KBM-7 (cell line): ENCODE data around the gene CHD1.
"Not testable (repeated sequence)": the region's sequence is repeated elsewhere in the genome, so short reads cannot be mapped to it uniquely, and the experiment has no call there.

ENCODE experiments used
- DNase-seq: peaks from one replicate; pipeline ENCODE4 v3.0.0-alpha.2; 2015
- in situ Hi-C: fragments of 300-500 bp; cut with MboI; formaldehyde crosslinking; loops from 2 replicates; pipeline ENCODE4 v1.14.3; 2020; ENCODE audit warnings: low sequenced_read_pairs, low pct_unique_long_range_greater_than_20kb, mixed read lengths

The CHD1 gene

GRCh38 chr5:98928873-98929709 is at the start of gene CHD1:
TSS of gene CHD1 (minus strand) at chr5:98929007. CDS start at chr5:98926386, 2,621 bp downstream.
- peak; percentile 97 for DNase-seq
- in situ Hi-C loops = loop anchor here (10.0 kb wide), 1 partner anchor 106 kb away; no protein-coding TSS in a partner anchor

- no peak for DNase-seq
- in situ Hi-C loops = no loop called here
These were observed 49.7 kb upstream of the CHD1 start for GRCh38 chr5:98978528-98978927.

- in situ Hi-C loops = no loop called here
- no peak for DNase-seq
These were observed 48.9 kb upstream of the CHD1 start for GRCh38 chr5:98977723-98978122.

DNA sequence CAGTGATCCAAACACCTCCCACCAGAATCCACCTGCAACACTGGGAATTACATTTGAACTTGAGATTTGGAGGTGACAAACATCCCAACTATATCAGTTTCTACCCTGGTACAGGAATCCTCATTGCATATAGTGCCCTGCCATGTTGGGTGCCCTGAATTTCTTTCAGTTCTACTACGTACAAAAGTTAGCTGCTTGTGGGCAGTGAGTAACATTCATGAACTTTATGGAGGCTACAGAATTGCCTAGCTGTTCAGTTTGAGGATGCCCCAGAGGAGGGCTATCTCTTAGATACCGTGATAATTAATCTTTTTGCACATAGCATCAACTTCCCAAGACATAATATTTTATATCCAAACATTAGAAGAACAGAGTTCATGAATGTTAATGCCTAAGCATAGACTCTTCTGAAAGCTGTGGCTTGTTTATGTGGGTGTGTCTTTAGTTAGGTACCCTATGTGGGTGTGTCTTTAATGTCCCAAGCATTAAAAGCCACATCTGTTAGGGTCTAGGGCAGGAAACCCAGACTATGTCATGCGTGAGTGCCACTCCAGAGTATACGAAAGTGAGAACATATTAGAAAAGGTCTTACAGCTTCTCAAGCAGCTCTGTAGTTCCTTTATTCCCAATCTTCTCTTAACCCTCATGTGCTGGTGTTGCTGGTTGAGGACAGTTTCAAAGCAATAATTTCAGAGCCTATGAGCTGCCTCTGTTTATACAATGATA is 47.0 kb upstream of the CHD1 start:
- in situ Hi-C loops = no loop called here

DNA sequence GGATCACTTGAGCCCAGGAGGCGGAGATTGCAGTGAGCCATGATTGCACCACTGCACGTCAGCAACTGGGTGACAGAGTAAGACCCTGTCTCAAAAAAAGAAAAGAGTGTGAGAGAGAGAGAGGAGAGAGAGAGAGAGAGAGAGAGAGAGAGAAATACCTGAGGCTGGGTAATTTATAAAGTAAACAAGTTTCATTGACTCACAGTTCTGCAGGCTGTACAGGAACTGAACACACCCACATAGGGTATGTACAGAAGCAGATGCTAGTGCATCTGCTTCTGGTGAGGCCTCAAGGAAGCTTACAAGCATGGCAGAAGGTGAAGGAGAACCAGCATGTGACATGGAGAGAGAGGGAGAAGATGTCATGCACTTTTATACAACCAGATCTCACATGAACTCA is 46.4 kb upstream of the CHD1 start:
- no peak for DNase-seq

More for the DNA sequence above, 47.0 kb upstream of the CHD1 start:
- DNase-seq = no peak

DNA sequence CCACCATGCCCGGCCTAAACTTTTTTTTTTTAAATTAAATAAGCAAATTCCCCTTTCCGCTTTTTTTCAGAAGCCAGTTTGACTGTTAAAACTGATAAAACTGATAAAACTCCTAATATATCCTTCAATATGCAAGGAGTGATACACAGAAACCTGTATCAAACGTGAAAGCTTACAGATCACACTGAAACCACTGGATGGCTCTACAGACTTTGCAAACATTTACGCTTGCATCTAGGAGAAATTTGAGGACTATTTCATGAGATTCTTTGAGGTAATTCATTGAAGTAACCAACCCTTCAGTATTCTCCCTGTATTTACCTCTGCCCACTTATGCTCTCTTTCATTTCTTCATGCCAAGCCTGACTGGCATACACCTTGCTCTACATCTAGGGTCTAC is 40.6 kb upstream of the CHD1 start:
- no peak for DNase-seq
- in situ Hi-C loops = no loop called here

More for the DNA sequence above, 46.4 kb upstream of the CHD1 start:
- in situ Hi-C loops = no loop called here

- in situ Hi-C loops = no loop called here
These were observed 39.3 kb upstream of the CHD1 start for GRCh38 chr5:98968056-98968564.

GRCh38 chr5:98965226-98965625 is 36.4 kb upstream of the CHD1 start:
- in situ Hi-C loops = no loop called here
- DNase-seq = no peak

More at GRCh38 chr5:98968056-98968564, 39.3 kb upstream of the CHD1 start:
- no peak for DNase-seq

GRCh38 chr5:98964621-98965020 is 35.8 kb upstream of the CHD1 start:
- in situ Hi-C loops = no loop called here
- DNase-seq = no peak

- no peak for DNase-seq
- in situ Hi-C loops = no loop called here
These were observed 34.2 kb upstream of the CHD1 start for GRCh38 chr5:98963019-98963418.

DNA sequence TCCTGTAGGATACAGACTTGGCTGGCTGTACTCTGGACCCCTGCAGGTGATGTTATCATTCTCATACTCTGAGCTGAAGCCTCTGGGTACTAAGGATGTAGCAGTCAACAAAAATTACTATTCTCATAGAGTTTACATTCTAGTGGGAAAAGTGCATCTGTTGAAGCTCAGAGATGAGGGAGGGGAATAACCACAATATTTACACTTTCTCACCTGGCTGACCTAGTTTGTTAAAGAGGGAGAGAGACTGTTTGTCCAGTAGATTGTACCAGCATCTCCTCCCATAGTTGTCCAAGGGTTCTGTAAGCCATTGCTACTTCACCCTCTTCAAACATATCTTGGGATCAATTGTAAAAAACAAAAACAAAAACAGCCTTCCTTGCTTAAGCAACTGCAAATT is 33.8 kb upstream of the CHD1 start:
- in situ Hi-C loops = no loop called here
- DNase-seq = no peak

GRCh38 chr5:98961665-98962344 is 33.0 kb upstream of the CHD1 start:
- in situ Hi-C loops = no loop called here

DNA sequence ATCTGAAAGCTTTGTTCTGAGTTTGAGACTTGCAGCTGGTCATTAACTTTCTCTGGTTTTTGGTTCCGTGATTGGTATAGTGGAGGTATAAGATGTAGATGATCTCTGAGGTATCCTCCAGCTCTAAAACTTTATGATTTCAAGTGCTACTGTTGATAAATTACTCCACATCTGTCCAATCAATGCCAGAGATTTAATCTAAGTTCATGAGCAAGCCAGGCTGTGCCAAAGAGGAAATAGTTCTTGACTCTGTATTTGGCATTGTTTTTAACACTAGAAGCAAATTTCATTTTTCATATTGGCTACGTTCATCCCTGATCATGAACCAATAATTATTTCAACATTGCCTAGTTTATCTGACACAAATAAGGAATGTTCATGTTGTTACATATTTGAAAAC is 28.5 kb upstream of the CHD1 start:
- no peak for DNase-seq
- in situ Hi-C loops = no loop called here

More at GRCh38 chr5:98961665-98962344, 33.0 kb upstream of the CHD1 start:
- no peak for DNase-seq

DNA sequence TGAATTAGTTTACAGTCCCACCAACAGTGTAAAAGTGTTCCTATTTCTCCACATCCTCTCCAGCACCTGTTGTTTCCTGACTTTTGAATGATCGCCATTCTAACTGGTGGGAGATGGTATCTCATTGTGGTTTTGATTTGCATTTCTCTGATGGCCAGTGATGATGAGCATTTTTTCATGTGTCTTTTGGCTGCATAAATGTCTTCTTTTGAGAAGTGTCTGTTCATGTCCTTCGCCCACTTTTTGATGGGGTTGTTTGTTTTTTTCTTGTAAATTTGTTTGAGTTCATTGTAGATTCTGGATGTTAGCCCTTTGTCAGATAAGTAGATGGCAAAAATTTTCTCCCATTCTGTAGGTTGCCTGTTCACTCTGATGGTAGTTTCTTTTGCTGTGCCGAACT is 27.1 kb upstream of the CHD1 start:
- DNase-seq, in situ Hi-C loops: not testable (repeated sequence)

- in situ Hi-C loops, DNase-seq: not testable (repeated sequence)
These were observed 26.7 kb upstream of the CHD1 start for GRCh38 chr5:98955471-98955870.

- no peak for DNase-seq
- in situ Hi-C loops = no loop called here
These were observed 25.7 kb upstream of the CHD1 start for GRCh38 chr5:98954392-98955028.

- no peak for DNase-seq
- in situ Hi-C loops = no loop called here
These were observed 14.0 kb upstream of the CHD1 start for GRCh38 chr5:98942847-98943246.

DNA sequence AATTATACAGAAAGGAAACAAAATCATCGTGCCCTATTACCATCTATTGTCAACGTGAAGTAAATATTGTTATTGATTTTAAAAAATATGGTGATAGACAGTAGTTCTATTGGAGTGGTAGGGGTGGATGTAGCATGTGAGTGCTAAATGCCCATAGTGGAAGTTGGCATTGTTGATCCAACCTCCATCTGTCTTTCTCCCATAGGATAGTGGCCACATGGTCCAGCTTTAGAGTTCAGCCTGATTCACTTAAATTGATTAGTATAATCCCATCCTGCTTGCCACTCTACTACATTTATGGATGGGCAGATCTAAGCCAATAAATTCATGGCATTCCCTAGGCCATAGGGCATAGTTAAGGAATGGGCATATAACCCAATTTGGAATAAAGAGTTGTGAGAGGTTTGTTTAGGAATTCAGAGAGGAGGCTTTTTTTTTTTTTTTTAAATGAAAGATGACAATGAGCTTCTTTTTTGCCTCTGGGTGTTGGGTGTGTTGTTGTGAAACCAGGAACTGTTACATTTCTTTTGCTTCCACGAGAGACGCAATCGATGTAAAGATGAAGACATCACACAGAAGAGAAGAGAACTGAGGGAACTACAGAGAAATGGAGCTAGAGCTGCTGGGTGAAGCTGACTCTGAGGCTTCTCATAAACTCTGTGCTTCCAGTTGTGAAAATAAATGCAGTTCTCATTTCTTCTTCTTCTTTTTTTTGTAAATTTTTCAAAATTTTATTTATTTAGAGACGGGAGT is 12.5 kb upstream of the CHD1 start:
- DNase-seq = no peak
- in situ Hi-C loops = no loop called here
